IMR-90 (cell line): ENCODE results near the gene SYAP1.

Experiments used
- CEBPB ChIP-seq: IDR thresholded peaks from 2 replicates; pipeline ENCODE4 v1.6.1; 2012; ENCODE audit warnings: low read depth, low read length, improper control_type of control experiment
- MAFK ChIP-seq: IDR thresholded peaks from 2 replicates; pipeline ENCODE4 v1.6.1; 2012; ENCODE audit warnings: low read depth, low read length, improper control_type of control experiment
- NFE2L2 ChIP-seq: fragments of 150-350 bp; IDR thresholded peaks from 2 replicates; pipeline ENCODE4 v1.6.1; 2016; ENCODE audit warnings: low read depth, mild to moderate bottlenecking, low read length
- POLR2A ChIP-seq: IDR thresholded peaks from 2 replicates; pipeline ENCODE4 v1.6.1; 2012; ENCODE audit warnings: mild to moderate bottlenecking, low read depth, low read length
- RAD21 ChIP-seq: IDR thresholded peaks from 2 replicates; pipeline ENCODE4 v1.6.1; 2012; ENCODE audit warnings: low read length, improper control_type of control experiment
- RCOR1 ChIP-seq: IDR thresholded peaks from 2 replicates; pipeline ENCODE4 v1.6.1; 2012; ENCODE audit warnings: mild to moderate bottlenecking, low read length, improper control_type of control experiment; ENCODE audit not compliant: insufficient replicate concordance
- TF ChIP-seq, protein P1 (sequence below): conservative IDR thresholded peaks from 2 replicates; pipeline ENCODE4 v1.5.1; 2012; ENCODE audit warnings: mild to moderate bottlenecking, low read depth, low read length, improper control_type of control experiment
- TF ChIP-seq, protein P2 (sequence below): fragments of 150-350 bp; IDR thresholded peaks from 2 replicates; pipeline ENCODE4 v1.6.1; 2017; ENCODE audit warnings: mild to moderate bottlenecking, antibody characterized with exemption, low read length, low read depth
- TF ChIP-seq, protein P3 (sequence below): fragments of 150-350 bp; IDR thresholded peaks from 2 replicates; pipeline ENCODE4 v1.6.1; 2016; ENCODE audit warnings: low read depth, mild to moderate bottlenecking, low read length, moderate library complexity, borderline replicate concordance

DNA sequence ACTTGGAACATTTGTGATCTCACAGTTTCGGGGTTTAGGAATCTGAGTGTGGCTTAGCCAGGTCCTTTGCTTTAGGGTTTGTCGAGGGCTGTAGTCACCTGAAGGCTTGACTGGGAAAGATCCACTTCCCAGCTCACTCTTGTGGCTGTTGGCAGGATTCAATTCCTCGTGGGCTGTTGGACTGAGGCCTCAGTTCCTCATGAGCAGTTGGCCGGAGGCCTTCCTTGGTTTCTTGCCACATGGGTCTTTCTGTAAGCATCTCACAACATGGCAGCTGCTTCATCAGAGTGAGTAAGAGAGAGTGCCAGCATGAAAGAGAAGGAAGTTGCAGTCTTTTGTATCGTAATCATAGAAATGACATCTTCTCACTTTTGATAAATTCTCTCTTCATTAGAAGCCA is 77.9 kb downstream of the SYAP1 start:
- TF ChIP-seq, protein P1, sequence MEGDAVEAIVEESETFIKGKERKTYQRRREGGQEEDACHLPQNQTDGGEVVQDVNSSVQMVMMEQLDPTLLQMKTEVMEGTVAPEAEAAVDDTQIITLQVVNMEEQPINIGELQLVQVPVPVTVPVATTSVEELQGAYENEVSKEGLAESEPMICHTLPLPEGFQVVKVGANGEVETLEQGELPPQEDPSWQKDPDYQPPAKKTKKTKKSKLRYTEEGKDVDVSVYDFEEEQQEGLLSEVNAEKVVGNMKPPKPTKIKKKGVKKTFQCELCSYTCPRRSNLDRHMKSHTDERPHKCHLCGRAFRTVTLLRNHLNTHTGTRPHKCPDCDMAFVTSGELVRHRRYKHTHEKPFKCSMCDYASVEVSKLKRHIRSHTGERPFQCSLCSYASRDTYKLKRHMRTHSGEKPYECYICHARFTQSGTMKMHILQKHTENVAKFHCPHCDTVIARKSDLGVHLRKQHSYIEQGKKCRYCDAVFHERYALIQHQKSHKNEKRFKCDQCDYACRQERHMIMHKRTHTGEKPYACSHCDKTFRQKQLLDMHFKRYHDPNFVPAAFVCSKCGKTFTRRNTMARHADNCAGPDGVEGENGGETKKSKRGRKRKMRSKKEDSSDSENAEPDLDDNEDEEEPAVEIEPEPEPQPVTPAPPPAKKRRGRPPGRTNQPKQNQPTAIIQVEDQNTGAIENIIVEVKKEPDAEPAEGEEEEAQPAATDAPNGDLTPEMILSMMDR = no peak
- TF ChIP-seq POLR2A = no peak
- no peak for TF ChIP-seq RAD21
- TF ChIP-seq, protein P2, sequence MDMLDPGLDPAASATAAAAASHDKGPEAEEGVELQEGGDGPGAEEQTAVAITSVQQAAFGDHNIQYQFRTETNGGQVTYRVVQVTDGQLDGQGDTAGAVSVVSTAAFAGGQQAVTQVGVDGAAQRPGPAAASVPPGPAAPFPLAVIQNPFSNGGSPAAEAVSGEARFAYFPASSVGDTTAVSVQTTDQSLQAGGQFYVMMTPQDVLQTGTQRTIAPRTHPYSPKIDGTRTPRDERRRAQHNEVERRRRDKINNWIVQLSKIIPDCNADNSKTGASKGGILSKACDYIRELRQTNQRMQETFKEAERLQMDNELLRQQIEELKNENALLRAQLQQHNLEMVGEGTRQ = no peak
- TF ChIP-seq RCOR1 = no peak
- TF ChIP-seq CEBPB = no peak
- no peak for TF ChIP-seq NFE2L2
- TF ChIP-seq, protein P3, sequence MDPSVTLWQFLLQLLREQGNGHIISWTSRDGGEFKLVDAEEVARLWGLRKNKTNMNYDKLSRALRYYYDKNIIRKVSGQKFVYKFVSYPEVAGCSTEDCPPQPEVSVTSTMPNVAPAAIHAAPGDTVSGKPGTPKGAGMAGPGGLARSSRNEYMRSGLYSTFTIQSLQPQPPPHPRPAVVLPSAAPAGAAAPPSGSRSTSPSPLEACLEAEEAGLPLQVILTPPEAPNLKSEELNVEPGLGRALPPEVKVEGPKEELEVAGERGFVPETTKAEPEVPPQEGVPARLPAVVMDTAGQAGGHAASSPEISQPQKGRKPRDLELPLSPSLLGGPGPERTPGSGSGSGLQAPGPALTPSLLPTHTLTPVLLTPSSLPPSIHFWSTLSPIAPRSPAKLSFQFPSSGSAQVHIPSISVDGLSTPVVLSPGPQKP = no peak
- no peak for TF ChIP-seq MAFK
